ENCODE data around the gene SAP30L. TPM values are rescaled to one million over a fixed set of nuclear protein-coding genes. Genes with fewer than 3 reads are reported as not detected.
A peak's percentile ranks its signal among the peaks of the same experiment; 100 is the strongest.

The SAP30L gene
- total and polyA plus RNA-seq, 2 of the 13 experiments (the other 11 are each of a cell fraction or from before 2014, with no cell fraction given) = 27.9 to 37.2 TPM

GRCh38 chr5:154445422-154446194, at the start of gene SAP30L (continued):
- TF ChIP-seq ZBTB4 (CRISPR knock-in tag; IDR thresholded peaks at IDR 0.05; ENCODE audit: borderline replicate concordance) (no peak), SMARCC2 (IDR thresholded peaks at IDR 0.05) (no peak), ZNF570 (CRISPR knock-in tag; IDR thresholded peaks at IDR 0.05; ENCODE audit: borderline replicate concordance) (no peak), HNF4G (IDR thresholded peaks at IDR 0.05; ENCODE audit: borderline replicate concordance, low read depth, low read length) (no peak), HNF4G (CRISPR knock-in tag; IDR thresholded peaks at IDR 0.05; ENCODE audit: borderline replicate concordance, low read depth) (peak; percentile 16; the same call in 1 of the 2 replicates), GMEB2 (CRISPR knock-in tag; IDR thresholded peaks at IDR 0.05; ENCODE audit: low read depth) (no peak), ZNF441 (CRISPR knock-in tag; IDR thresholded peaks at IDR 0.05; ENCODE audit: borderline replicate concordance) (no peak), SMC3 (IDR thresholded peaks at IDR 0.05; ENCODE audit: low read length) (no peak), ZNF878 (CRISPR knock-in tag; IDR thresholded peaks at IDR 0.05) (no peak), ZNF232 (CRISPR knock-in tag; IDR thresholded peaks at IDR 0.05; ENCODE audit: borderline replicate concordance) (peak; percentile 73; the same call in 1 of the 2 replicates), BHLHE40 (IDR thresholded peaks at IDR 0.05; ENCODE audit: low read length) (no peak), ZNF75D (CRISPR knock-in tag; IDR thresholded peaks at IDR 0.05; ENCODE audit: borderline replicate concordance) (no peak), EED (CRISPR knock-in tag; IDR thresholded peaks at IDR 0.05) (no peak), CBFB (CRISPR knock-in tag; IDR thresholded peaks at IDR 0.05) (0 out of 2 replicates have a peak, but pooled peaks have one; percentile 29), ZC3H13 (CRISPR knock-in tag; IDR thresholded peaks at IDR 0.05) (no peak), ZBTB20 (CRISPR knock-in tag; IDR thresholded peaks at IDR 0.05; ENCODE audit: borderline replicate concordance, low read depth) (no peak), TAF1 (CRISPR knock-in tag; IDR thresholded peaks at IDR 0.05) (peak; percentile 79)
- TF ChIP-seq, protein P1, sequence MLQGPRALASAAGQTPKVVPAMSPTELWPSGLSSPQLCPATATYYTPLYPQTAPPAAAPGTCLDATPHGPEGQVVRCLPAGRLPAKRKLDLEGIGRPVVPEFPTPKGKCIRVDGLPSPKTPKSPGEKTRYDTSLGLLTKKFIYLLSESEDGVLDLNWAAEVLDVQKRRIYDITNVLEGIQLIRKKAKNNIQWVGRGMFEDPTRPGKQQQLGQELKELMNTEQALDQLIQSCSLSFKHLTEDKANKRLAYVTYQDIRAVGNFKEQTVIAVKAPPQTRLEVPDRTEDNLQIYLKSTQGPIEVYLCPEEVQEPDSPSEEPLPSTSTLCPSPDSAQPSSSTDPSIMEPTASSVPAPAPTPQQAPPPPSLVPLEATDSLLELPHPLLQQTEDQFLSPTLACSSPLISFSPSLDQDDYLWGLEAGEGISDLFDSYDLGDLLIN (CRISPR knock-in tag; IDR thresholded peaks at IDR 0.05; ENCODE audit: borderline replicate concordance) = no peak
- TF ChIP-seq, protein P2, sequence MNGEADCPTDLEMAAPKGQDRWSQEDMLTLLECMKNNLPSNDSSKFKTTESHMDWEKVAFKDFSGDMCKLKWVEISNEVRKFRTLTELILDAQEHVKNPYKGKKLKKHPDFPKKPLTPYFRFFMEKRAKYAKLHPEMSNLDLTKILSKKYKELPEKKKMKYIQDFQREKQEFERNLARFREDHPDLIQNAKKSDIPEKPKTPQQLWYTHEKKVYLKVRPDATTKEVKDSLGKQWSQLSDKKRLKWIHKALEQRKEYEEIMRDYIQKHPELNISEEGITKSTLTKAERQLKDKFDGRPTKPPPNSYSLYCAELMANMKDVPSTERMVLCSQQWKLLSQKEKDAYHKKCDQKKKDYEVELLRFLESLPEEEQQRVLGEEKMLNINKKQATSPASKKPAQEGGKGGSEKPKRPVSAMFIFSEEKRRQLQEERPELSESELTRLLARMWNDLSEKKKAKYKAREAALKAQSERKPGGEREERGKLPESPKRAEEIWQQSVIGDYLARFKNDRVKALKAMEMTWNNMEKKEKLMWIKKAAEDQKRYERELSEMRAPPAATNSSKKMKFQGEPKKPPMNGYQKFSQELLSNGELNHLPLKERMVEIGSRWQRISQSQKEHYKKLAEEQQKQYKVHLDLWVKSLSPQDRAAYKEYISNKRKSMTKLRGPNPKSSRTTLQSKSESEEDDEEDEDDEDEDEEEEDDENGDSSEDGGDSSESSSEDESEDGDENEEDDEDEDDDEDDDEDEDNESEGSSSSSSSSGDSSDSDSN (CRISPR knock-in tag; IDR thresholded peaks at IDR 0.05) = peak; percentile 33
